Neural cell (in vitro differentiated cells): ENCODE measurements around the gene ZFR2.

Source experiments
- CTCF ChIP-seq: fragments of 450-650 bp; IDR thresholded peaks from 2 replicates; pipeline ENCODE4 v1.5.1; 2014; ENCODE audit warnings: antibody characterized with exemption, mild to moderate bottlenecking, moderate library complexity; ENCODE audit not compliant: poor library complexity, severe bottlenecking
- EZH2 ChIP-seq: fragments of 200-600, 300-800 bp; shearing (Covaris generic), sonication (generic); IDR thresholded peaks from 2 replicates; pipeline ENCODE4 v1.6.1; 2014; ENCODE audit warnings: antibody characterized with exemption, low read length, borderline replicate concordance, mild to moderate bottlenecking; ENCODE audit not compliant: insufficient read depth, poor library complexity, severe bottlenecking
- MXI1 ChIP-seq: fragments of 450-650 bp; conservative IDR thresholded peaks from 2 replicates; pipeline ENCODE4 v1.6.1; 2014; ENCODE audit warnings: antibody characterized with exemption, mild to moderate bottlenecking; ENCODE audit not compliant: poor library complexity, severe bottlenecking
- SMC3 ChIP-seq: fragments of 450-650 bp; conservative IDR thresholded peaks from 2 replicates; pipeline ENCODE4 v1.6.1; 2014; ENCODE audit warnings: antibody characterized with exemption, mild to moderate bottlenecking, moderate library complexity; ENCODE audit not compliant: poor library complexity
- TAF1 ChIP-seq: IDR thresholded peaks from 2 replicates; pipeline ENCODE4 v1.6.1; 2012; ENCODE audit warnings: low read depth

- TF ChIP-seq CTCF (no peak), MXI1 (no peak), TAF1 (no peak), EZH2 (no peak), SMC3 (no peak)
Measured at GRCh38 chr19:3836887-3837286, 32.0 kb downstream of the ZFR2 start.
